GM19035 (cell line): Measurements from ENCODE around the gene SMG9.
"Not testable (repeated sequence)": the region's sequence is repeated elsewhere in the genome, so short reads cannot be mapped to it uniquely, and the experiment has no call there.

Source experiments
- ATAC-seq: cut with Tn5 transposase; IDR thresholded peaks from one replicate; pipeline ENCODE4 v1.9.1; 2021; ENCODE audit not compliant: unreplicated experiment

The SMG9 gene

GRCh38 chr19:43695985-43696704 lies 58.6 kb downstream of the SMG9 start:
- no peak for ATAC-seq

GRCh38 chr19:43694553-43694952 lies 60.2 kb downstream of the SMG9 start:
- ATAC-seq = no peak

- no peak for ATAC-seq
Observed at GRCh38 chr19:43692877-43693276, 61.9 kb downstream of the SMG9 start.

GRCh38 chr19:43692385-43692784 lies 62.4 kb downstream of the SMG9 start:
- no peak for ATAC-seq

- ATAC-seq = no peak
Observed at GRCh38 chr19:43691755-43692154, 63.0 kb downstream of the SMG9 start.

GRCh38 chr19:43690890-43691289 lies 63.9 kb downstream of the SMG9 start:
- no peak for ATAC-seq

GRCh38 chr19:43690444-43690843 lies 64.3 kb downstream of the SMG9 start:
- ATAC-seq = no peak

- ATAC-seq = no peak
Observed at GRCh38 chr19:43688059-43688701, 66.6 kb downstream of the SMG9 start.

- no peak for ATAC-seq
Observed at GRCh38 chr19:43687660-43687997, 67.1 kb downstream of the SMG9 start.

GRCh38 chr19:43684326-43684725 lies 70.4 kb downstream of the SMG9 start:
- ATAC-seq = no peak

- ATAC-seq = no peak
Observed at GRCh38 chr19:43683905-43684304, 70.9 kb downstream of the SMG9 start.

- ATAC-seq = no peak
Observed at GRCh38 chr19:43682824-43683661, 71.7 kb downstream of the SMG9 start.

GRCh38 chr19:43682269-43682668 lies 72.5 kb downstream of the SMG9 start:
- ATAC-seq = not testable (repeated sequence)

- no peak for ATAC-seq
Observed at GRCh38 chr19:43681821-43682220, 72.9 kb downstream of the SMG9 start.

- no peak for ATAC-seq
Observed at GRCh38 chr19:43678512-43679261, 76.1 kb downstream of the SMG9 start.
